HL-60/S4 treated with retinoic acid at 250 ng/mL for 4 days and 3 days (cell line): ENCODE results near the gene FRY.

ENCODE experiments used
- in situ Hi-C: fragments of 300-500 bp; cut with MboI; formaldehyde crosslinking; loops from 2 replicates; pipeline ENCODE4 v1.7.0; 2022; ENCODE audit warnings: low sequenced_read_pairs

The FRY gene

GRCh38 chr13:32347651-32348050 is 316.1 kb downstream of the FRY start:
- in situ Hi-C loops = no loop called here
